K562 (cell line): ENCODE results near the gene PIK3C2G.

ENCODE experiments used
- BRF1 ChIP-seq: IDR thresholded peaks from 3 replicates; pipeline ENCODE4 v1.6.1; 2011; ENCODE audit warnings: borderline replicate concordance, mild to moderate bottlenecking; ENCODE audit not compliant: insufficient read length; ENCODE audit errors: extremely low read depth
- E2F1 ChIP-seq: sonication (generic); formaldehyde crosslinking; IDR thresholded peaks from 2 replicates; pipeline ENCODE4 v1.8.1; 2023; ENCODE audit warnings: mild to moderate bottlenecking, missing genetic modification reagents, moderate library complexity
- EGR1 ChIP-seq: fragments of 450-650 bp; conservative IDR thresholded peaks from 2 replicates; pipeline ENCODE4 v1.6.1; 2017; ENCODE audit warnings: mild to moderate bottlenecking
- IRF2 ChIP-seq: sonication (generic); formaldehyde crosslinking; IDR thresholded peaks from 2 replicates; pipeline ENCODE4 v1.8.1; 2022; ENCODE audit warnings: mild to moderate bottlenecking, missing genetic modification reagents
- MYNN ChIP-seq, 2 experiments: sonication (generic); formaldehyde crosslinking in 1 of 2; IDR thresholded peaks; 2 replicates each; pipeline versions ENCODE4 v1.5.0 to v1.6.1; 2016 to 2020; ENCODE audit warnings: antibody characterized with exemption in 1 of 2, missing genetic modification reagents in 1 of 2
- SUPT5H ChIP-seq: fragments of 450-650 bp; IDR thresholded peaks from 2 replicates; pipeline ENCODE4 v1.6.1; 2016
- YY1 ChIP-seq, 3 experiments: IDR thresholded peaks; 2 replicates each; pipeline ENCODE4 v1.6.1; 2011; ENCODE audit warnings: low read length in 2 of 3, mild to moderate bottlenecking in 2 of 3, moderate library complexity in 2 of 3, borderline replicate concordance in 1 of 3, control low read depth in 1 of 3, low read depth in 1 of 3; ENCODE audit not compliant: insufficient read depth in 3 of 3, insufficient replicate concordance in 2 of 3, control insufficient read depth in 1 of 3, insufficient read length in 1 of 3; ENCODE audit errors: extremely low read depth in 1 of 3
- ZNF584 ChIP-seq: fragments of 200-800 bp; sonication (Bioruptor generic); IDR thresholded peaks from 2 replicates; pipeline ENCODE4 v1.6.1; 2016; ENCODE audit warnings: low read depth, mild to moderate bottlenecking, missing genetic modification characterization, missing compliant biosample characterization
- ZNF592 ChIP-seq: fragments of 450-650 bp; IDR thresholded peaks from 2 replicates; pipeline ENCODE4 v1.6.1; 2017; ENCODE audit warnings: antibody characterized with exemption, mild to moderate bottlenecking

GRCh38 chr12:18428416-18428815 lies 167.1 kb downstream of the PIK3C2G start:
- TF ChIP-seq BRF1 (no peak), YY1 (IDR thresholded peaks at IDR 0.05; ENCODE audit: borderline replicate concordance in 1 of 3, control insufficient read depth in 1 of 3, extremely low read depth in 1 of 3, insufficient read depth in 3 of 3, insufficient read length in 1 of 3, insufficient replicate concordance in 2 of 3, low read depth in 1 of 3, low read length in 2 of 3) (no peak), SUPT5H (no peak), MYNN (IDR thresholded peaks at IDR 0.05) (no peak), MYNN (CRISPR knock-in tag; IDR thresholded peaks at IDR 0.05) (no peak), ZNF584 (no peak), E2F1 (CRISPR knock-in tag) (no peak), EGR1 (no peak), IRF2 (no peak), ZNF592 (no peak)
